Stimulated activated CD4-positive, alpha-beta T cell treated with anti-CD3 and anti-CD28 coated beads, Interleukin-1b, Interleukin-23, amount 100 ng/mL, for 4 hours (primary cell): Measurements from ENCODE around the gene CRHR1.
"Not testable (repeated sequence)": the region's sequence is repeated elsewhere in the genome, so short reads cannot be mapped to it uniquely, and the experiment has no call there.

Experiments used
- DNase-seq, 2 donors: peaks; one replicate each; pipeline ENCODE4 v3.0.0-alpha.2; 2020; ENCODE audit warnings: low read depth in 2 of 2

CRHR1 gene

GRCh38 chr17:45784293-45784740 lies at the start of gene CRHR1:
Gene CRHR1 (plus strand): TSS chr17:45784320. CDS start chr17:45784545, 225 bp downstream.
- no peak for DNase-seq

GRCh38 chr17:45734598-45734997 lies 49.5 kb upstream of the CRHR1 start:
- no peak for DNase-seq

DNA sequence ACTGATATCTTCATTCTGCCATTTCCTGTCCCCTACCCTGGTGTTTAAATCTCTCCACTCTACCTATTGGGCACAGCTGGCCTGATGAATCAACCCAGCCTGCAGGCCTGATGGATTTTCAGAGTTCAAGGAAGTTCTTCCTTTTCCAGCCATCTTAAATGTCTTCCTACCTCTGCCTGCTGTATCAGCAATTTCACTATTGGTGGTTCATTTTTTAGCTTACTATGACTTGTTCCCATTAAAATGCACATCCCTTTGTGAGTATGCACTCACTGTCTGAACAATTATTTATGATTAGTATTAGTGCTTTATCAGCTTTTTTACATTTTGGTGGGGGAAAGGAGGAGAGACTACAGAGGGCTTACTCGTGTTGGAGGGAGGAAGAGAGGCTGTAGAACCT lies 48.6 kb upstream of the CRHR1 start:
- no peak for DNase-seq

GRCh38 chr17:45739786-45740185 lies 44.3 kb upstream of the CRHR1 start:
- no peak for DNase-seq

DNA sequence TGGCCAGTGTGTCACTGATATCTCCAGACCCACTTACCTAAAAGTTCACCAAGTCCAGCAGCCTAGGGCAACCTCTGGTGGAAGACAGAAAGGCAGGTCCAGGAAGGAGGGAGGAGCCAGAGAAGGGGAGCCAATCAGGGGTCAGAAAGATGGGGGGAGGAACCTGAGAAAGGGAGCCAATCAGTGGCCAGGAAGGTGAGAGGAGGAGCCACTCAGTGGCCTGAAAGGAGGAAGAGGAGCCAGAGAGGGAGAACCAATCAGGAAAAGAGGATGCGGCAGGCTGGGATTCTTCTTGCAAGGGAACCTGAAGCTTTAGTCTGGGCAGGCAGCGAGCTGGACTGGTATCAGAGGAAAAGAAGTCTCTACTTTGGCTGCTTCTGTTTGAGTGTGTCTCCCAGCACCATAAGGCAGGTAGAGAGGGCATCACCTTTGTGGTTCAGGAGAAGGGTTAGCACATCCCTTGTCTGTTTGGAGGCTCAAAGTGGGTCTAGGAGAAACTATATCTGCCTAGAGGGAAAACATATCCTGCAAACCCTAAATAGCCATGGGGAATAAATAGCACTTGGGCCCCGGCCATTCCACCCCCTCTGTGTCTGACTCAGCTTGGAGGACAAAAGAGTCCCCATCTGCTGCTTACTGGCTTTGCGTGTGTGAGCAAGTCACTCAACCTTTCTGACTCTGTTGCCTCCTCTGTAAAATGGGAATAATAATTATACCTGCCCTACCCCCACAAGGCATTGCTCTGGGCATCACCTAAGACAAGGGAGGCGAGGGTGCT lies 43.4 kb upstream of the CRHR1 start:
- DNase-seq = no peak

DNA sequence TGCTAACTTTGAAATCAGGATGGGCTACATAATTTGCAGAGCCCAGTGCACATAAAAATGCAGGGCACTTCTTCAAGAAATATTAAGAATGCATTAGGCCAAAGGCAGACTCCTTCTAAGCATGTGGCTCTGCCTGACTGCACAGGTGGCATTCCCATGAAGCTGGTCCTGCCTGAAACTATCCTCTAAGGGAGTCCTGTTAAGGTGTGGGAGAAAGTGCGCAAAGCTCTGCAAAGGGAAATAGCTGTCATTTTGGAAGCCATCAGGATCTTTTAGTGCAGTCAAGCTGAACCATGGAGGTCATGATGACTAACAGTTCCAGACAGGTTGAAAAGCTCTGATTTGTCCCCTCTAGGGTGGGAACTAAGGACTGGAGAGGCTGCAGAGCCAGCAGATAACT lies 41.9 kb upstream of the CRHR1 start:
- DNase-seq = no peak

DNA sequence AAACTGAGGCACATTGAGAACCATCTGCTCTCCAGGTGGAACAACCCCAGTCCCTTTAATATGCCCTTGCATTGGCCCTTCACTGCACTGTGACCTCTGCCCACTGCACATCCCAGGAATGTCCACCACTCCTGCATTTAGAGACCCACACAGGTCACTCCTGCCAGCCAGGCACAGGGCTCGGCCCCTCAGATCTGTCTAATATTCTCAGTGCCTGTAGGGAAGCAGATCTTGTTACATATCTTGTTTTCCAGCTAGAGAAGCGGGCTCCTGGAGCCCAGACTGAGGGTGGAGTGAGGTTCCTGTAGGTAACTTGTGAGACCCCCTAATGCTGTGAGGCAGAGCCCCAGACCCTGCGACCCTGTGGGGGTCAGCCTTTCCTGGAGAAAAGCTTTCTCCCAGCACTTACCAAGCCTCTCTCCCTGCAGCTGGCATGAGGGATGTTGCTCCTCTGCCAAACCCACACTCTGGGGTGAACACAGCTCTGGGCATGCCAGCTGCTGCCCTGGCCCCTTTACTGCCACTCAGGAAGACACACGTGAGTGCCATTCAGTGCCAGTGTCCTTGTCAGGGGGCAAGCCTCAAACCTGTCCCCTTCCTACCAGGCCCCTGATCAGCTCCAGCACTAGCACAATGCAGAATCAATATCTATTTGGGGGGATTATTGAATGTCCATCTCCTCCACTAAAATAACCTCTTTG lies 40.3 kb upstream of the CRHR1 start:
- DNase-seq = no peak

- not testable (repeated sequence) for DNase-seq
Observed at GRCh38 chr17:45744826-45745225, 39.3 kb upstream of the CRHR1 start.

DNA sequence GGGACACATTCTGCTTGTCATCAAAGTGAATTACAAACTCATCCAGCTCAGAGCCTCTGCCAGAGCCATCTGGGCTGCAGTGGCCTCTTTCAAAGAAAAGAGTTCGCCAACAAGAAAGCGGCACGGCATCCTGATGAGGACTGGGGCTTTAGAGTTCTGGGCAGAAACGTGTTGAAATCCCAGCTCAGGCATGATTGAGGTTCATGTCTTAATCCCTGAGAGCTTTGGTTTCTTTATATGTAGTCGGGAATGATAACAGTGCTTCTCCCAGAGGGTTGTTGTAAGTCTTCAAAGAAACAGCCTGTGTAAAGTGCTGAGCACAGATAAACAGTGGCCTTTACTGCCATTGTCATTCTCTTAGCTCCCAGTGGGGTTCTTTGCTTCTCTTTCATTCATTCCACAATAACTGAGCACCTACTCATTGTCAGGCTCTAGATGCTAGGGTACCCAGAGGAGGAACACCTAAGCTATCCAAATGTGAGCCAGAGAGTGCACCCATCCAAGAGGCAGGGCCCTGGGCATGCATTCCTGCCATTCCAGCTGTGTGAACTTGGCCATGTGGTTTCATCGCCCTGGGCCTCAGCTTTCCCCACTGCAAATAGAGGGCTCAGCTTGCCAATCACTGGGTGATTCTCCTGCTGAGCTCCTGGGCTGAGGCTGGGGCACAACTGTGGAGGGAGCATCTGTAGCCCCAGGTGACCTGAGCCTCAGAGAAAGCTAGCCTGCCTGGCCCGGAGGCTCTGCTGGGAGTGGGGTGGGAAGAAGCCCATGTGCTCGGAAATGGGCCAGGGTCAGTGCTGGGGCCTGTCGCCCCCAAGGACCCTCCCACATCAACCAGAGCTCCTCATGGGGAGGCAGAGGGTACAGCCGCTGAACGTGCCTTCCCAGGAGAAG lies 38.3 kb upstream of the CRHR1 start:
- DNase-seq = no peak

GRCh38 chr17:45747911-45748310 lies 36.2 kb upstream of the CRHR1 start:
- DNase-seq = no peak

- DNase-seq = no peak
Observed at GRCh38 chr17:45748731-45749310, 35.3 kb upstream of the CRHR1 start.

DNA sequence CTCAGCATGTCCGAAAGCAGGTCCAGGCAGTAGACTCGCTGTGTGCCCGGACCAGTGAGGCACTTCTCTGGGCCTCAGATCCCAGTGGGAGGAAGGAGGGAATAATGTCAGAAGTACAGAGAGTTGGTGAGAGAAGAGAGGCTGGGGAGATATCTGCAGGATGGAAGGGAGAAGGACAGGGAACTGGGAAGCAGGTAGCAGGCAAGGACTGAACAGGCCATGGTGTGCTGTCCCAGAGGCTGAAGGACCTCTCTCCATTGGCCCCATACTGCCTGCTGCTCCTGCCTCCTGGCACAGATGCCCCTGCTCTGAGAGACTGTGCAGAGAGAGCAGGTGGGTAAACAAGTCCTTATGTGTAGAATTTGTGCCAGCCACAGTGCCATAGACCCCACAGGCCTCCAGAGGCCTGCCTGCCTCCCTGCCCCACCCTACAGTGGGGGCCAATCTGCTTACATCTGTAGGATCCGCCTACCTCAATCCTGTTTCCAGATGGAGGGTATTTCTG lies 34.2 kb upstream of the CRHR1 start:
- no peak for DNase-seq

DNA sequence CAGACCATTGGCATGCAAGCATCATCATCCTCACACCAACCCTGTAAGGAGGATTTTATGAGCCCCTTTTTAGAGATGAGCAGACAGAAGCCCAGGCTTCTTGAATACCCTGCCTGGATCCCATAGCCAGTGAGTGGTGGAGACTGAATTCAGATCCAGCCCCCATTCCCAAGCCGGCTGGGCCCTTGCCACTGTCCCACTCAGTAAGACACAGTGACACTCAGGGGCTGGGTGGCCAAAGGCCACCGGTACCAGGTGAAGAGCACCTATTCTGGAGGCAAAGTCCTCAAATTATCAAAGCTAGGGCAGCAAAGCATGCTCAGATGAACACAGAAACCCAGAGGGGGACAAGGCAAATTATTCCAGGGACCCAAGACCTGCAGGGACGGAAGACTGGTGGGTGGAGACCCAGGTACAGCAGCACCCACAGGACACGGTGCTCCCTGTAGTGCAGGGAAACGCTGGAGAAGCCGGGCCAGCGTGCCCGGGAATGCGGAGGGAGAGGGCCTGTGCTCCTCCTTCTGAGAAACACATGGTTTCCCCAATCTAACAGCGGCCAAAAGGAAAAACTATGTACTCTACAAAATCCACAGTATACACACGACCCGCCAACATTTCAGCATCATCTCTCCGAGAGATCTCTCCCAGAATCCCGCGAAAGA lies 33.2 kb upstream of the CRHR1 start:
- no peak for DNase-seq

GRCh38 chr17:45751466-45751865 lies 32.7 kb upstream of the CRHR1 start:
- DNase-seq = no peak

DNA sequence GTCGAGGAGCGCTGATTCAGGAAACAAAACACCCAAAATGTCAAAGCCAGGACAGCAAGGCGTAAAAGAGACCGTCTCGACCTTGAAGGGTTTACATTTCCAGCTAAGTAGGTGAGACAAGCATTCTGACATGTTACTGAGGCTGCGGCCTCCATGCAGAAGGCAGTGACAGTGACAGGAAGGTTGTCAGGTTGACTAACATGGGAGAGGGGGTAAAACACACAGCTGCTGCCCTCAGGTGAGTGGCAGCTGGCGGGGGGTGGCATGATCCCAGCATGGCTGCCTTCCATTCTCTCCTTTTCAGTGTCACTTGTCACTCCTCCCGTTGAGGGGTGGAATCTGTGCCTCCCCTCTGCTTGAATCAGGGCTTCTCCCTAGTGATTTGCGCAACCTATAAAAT lies 31.9 kb upstream of the CRHR1 start:
- no peak for DNase-seq

DNA sequence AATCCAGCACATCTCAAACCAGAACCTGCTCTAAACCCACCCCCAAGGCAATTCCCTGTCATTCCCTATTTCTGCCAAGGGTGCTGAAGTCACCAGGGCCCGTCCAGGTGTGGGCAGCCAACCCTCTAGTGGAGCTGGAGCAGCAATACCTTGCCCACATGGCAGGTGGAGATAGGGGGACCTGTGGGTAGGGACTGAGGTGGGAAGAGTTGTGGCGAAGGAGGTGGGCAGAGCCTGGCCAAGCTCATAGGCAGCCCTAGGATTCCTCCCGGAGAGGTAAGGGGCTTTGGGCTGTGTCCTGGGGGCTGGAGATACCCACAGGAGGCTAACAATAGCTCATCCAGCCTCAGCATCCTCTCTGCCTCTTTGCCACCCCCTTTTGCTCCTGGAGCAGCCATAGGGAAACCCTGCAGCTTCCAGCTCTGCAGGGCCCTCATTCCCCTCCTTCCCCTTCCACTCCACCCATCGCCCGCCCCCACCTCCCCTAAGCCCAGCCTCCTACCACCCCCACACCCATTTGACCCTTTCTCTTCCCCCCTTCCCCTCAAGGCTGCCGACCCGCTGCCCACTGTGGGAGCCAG lies 30.4 kb upstream of the CRHR1 start:
- no peak for DNase-seq

- no peak for DNase-seq
Observed at GRCh38 chr17:45755050-45755449, 29.1 kb upstream of the CRHR1 start.

DNA sequence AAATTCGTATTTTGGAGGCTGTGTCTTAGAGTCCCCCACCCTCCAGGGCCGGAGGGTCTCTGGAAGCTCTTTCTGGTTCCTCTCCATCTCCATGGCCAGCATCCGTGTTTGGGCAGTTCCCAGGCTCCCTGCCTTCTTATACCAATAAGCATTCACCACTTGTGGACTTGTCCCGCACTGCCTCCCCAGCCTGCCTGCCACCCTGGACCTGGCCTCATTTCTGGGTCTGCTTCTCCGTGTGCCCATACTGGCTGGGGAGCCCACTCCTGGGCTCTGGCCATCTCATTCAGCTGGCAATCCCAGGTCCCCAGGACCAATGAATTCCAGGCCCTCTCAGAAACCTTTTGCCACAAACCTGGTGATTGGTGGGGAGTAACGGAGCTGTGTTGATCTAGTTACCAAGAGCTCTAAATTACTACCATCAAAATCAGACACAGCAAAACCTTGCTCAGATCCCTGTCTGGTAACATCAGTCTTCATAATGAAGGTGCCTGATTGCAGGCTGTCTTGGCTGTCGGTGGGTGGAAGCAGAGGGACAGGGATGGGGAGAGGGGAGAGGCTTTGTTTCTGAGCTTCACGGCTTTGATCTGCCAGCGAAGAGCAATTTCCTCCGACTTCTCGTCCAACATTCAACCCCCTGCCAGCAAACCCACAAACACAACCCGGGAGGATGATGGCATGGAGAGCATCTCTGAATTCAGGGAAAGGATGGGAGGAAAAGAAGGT lies 27.7 kb upstream of the CRHR1 start:
- DNase-seq = no peak

DNA sequence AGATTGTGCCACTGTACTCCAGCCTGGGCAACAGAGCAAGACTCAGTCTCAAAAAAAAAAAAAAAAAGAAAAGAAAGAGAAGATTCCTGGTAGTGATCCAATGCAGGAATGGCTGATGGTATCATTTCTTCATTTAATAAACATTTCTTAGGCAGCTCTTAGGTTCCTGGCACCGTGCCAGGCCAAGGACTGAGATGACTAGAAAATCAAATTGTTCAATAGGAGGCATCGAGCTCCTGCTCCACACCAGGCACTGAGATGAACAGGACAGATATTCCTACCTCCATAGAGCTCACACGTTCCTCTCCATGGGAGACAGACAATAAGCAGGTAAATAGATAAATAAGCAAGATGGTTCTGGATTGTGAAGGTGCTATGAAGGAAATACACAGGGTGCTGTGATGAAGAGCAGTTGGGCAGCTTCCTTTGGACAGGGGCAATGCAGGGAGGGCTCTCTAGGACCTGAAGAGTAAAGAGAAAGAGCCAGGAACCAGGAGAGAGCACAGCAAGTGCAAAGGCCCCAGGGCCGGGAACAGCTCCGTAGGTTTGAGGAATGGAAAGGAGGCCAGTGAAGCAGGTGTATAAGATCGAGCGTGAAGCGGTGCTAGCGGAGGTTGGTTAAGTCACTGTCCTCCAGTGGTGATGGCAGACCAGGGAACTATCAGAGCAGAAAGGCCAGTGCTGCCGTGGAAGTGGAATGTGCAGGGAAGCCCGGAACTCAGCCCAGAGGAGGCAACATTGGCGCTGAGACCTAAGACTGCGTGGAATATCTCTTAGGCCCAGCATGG lies 26.5 kb upstream of the CRHR1 start:
- no peak for DNase-seq
